PC-3 (cell line): ENCODE measurements around the gene SYS1.

Experiments used
- EZH2phosphoT487 ChIP-seq: fragments of 300-600 bp; sonication (generic); IDR thresholded peaks from 2 replicates; pipeline ENCODE4 v1.6.1; 2018; ENCODE audit warnings: mild to moderate bottlenecking, antibody characterized with exemption, low read length, borderline replicate concordance
- TF ChIP-seq, protein P1 (sequence below): fragments of 300-600 bp; sonication (generic); conservative IDR thresholded peaks from 2 replicates; pipeline ENCODE4 v1.5.1; 2017; ENCODE audit warnings: antibody characterized with exemption, low read depth, mild to moderate bottlenecking, low read length

DNA sequence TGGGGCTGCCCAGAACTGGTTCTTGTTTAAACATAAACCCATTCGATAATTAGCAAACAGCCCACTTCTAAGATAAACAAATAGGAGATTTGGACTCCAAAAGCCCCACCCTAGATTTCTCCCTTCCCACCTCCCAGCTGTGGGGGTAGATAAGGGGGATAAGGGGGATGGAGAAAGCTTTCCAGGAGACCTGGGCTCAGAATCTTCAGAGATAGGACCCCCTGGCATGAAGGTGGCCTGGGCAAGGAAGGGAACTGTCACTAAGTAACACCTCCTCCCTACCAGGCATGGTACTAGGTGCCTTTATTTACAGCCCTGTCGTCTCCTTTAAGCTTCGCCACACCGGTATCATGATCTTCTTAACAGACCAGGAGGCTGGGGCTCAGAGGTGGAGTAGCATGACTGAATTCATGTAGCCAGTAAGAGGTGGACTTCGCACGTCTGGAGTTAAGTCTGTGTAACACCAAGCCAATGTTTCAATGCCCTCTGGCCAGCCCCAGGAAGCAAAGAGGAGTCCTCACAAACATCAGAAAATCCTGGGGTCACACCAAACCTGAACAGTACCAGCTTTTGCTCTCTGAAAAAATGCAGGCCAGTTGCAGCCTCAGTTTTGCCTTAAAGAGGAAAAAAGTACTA, 19.3 kb upstream of the SYS1 start:
- TF ChIP-seq, protein P1, sequence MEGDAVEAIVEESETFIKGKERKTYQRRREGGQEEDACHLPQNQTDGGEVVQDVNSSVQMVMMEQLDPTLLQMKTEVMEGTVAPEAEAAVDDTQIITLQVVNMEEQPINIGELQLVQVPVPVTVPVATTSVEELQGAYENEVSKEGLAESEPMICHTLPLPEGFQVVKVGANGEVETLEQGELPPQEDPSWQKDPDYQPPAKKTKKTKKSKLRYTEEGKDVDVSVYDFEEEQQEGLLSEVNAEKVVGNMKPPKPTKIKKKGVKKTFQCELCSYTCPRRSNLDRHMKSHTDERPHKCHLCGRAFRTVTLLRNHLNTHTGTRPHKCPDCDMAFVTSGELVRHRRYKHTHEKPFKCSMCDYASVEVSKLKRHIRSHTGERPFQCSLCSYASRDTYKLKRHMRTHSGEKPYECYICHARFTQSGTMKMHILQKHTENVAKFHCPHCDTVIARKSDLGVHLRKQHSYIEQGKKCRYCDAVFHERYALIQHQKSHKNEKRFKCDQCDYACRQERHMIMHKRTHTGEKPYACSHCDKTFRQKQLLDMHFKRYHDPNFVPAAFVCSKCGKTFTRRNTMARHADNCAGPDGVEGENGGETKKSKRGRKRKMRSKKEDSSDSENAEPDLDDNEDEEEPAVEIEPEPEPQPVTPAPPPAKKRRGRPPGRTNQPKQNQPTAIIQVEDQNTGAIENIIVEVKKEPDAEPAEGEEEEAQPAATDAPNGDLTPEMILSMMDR = no peak
- no peak for TF ChIP-seq EZH2phosphoT487
